ENCODE results near the gene SETD6.

DNA sequence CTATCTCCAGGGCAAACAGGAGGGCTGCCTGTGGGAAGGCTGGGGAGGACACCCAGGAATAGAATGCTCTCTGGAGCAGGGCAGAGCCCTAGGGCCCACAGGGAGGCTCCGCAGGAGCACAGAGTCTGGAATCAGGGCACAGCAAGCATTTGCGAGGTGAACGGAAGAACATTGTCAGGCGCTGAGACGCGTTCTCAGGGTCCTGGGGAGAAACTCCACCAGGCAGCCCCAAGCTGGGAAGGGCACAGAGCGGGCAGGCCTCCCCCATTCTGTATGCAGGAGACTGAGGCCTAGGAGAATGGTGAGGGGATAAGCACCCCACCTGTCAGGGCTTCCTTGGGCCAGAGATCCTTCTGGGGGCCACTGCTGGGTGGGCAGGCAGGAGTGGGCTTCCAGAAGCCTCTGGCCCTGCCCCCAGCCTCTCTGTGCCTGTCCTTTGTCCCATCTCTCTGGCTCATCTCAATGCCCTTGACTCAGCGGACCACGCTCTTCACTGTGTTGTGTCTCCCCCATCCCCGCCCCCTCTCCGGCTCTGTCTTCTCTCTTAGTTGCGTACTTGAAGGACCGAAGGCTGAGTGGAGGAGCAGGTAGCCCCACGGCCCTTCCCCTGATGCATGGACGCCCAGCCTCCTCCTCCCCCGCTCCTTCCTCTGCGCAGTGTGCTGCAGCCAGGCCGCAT, 5.1 kb upstream of the SETD6 start:
- TF ChIP-seq, protein P1, sequence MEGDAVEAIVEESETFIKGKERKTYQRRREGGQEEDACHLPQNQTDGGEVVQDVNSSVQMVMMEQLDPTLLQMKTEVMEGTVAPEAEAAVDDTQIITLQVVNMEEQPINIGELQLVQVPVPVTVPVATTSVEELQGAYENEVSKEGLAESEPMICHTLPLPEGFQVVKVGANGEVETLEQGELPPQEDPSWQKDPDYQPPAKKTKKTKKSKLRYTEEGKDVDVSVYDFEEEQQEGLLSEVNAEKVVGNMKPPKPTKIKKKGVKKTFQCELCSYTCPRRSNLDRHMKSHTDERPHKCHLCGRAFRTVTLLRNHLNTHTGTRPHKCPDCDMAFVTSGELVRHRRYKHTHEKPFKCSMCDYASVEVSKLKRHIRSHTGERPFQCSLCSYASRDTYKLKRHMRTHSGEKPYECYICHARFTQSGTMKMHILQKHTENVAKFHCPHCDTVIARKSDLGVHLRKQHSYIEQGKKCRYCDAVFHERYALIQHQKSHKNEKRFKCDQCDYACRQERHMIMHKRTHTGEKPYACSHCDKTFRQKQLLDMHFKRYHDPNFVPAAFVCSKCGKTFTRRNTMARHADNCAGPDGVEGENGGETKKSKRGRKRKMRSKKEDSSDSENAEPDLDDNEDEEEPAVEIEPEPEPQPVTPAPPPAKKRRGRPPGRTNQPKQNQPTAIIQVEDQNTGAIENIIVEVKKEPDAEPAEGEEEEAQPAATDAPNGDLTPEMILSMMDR (IDR thresholded peaks at IDR 0.05) = no peak
- TF ChIP-seq POLR2A (IDR thresholded peaks at IDR 0.05) = no peak

Measured in esophagus squamous epithelium (tissue), 4 donors.